Measurements from ENCODE around the gene PAQR7.

PAQR7 gene

GRCh38 chr1:25869909-25870606, 5.5 kb downstream of the PAQR7 start:
- DNase-seq (ENCODE audit: insufficient read length, low spot score) (no peak), FAIRE-seq (no peak)
- no peak for TF ChIP-seq CTCF (IDR thresholded peaks at IDR 0.05; ENCODE audit: insufficient read depth, missing control alignments)

GRCh38 chr1:25867210-25867991, 8.1 kb downstream of the PAQR7 start:
- no peak for TF ChIP-seq CTCF (IDR thresholded peaks at IDR 0.05; ENCODE audit: insufficient read depth, missing control alignments)
- FAIRE-seq (no peak), DNase-seq (ENCODE audit: insufficient read length, low spot score) (no peak)

- no peak for FAIRE-seq
These were observed 9.2 kb downstream of the PAQR7 start for GRCh38 chr1:25866288-25866687.

GRCh38 chr1:25864434-25864833, 11.1 kb downstream of the PAQR7 start:
- no peak for TF ChIP-seq CTCF (IDR thresholded peaks at IDR 0.05; ENCODE audit: insufficient read depth, missing control alignments)
- FAIRE-seq (no peak), DNase-seq (ENCODE audit: insufficient read length, low spot score) (no peak)

More at GRCh38 chr1:25866288-25866687, 9.2 kb downstream of the PAQR7 start:
- TF ChIP-seq CTCF (IDR thresholded peaks at IDR 0.05; ENCODE audit: insufficient read depth, missing control alignments), result no peak
- DNase-seq (ENCODE audit: insufficient read length, low spot score), result no peak

- FAIRE-seq (no peak), DNase-seq (ENCODE audit: insufficient read length, low spot score) (no peak)
- no peak for TF ChIP-seq CTCF (IDR thresholded peaks at IDR 0.05; ENCODE audit: insufficient read depth, missing control alignments)
These were observed 11.8 kb downstream of the PAQR7 start for GRCh38 chr1:25863486-25864262.

GRCh38 chr1:25862785-25863485, 12.6 kb downstream of the PAQR7 start:
- FAIRE-seq (no peak), DNase-seq (ENCODE audit: insufficient read length, low spot score) (no peak)
- TF ChIP-seq CTCF (IDR thresholded peaks at IDR 0.05; ENCODE audit: insufficient read depth, missing control alignments), result no peak

All from D721Med (cell line).